ENCODE results near the gene PMM2.

The PMM2 gene

DNA sequence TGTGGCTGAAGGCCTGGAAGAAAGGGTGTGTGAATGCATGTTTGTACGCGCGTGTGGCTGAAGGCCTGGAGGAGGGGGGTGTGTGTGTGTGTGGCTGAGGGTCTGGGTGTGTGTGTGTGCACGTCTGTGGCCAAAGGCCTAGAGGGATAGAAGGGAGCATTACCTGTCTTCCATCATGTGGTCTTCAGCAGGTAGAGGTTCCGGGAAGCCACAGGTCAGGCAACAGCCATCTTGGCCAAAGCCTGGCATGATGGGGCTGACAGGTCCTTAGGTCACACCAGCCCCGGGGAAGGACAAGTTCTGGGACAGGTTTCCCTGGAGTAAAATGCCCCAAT is 89.8 kb downstream of the PMM2 start:
- DNase-seq (ENCODE audit: low read depth in 3 of 3), result no peak

GRCh38 chr16:8887952-8888560 is 90.4 kb downstream of the PMM2 start:
- DNase-seq (ENCODE audit: low read depth in 3 of 3), result no peak

DNA sequence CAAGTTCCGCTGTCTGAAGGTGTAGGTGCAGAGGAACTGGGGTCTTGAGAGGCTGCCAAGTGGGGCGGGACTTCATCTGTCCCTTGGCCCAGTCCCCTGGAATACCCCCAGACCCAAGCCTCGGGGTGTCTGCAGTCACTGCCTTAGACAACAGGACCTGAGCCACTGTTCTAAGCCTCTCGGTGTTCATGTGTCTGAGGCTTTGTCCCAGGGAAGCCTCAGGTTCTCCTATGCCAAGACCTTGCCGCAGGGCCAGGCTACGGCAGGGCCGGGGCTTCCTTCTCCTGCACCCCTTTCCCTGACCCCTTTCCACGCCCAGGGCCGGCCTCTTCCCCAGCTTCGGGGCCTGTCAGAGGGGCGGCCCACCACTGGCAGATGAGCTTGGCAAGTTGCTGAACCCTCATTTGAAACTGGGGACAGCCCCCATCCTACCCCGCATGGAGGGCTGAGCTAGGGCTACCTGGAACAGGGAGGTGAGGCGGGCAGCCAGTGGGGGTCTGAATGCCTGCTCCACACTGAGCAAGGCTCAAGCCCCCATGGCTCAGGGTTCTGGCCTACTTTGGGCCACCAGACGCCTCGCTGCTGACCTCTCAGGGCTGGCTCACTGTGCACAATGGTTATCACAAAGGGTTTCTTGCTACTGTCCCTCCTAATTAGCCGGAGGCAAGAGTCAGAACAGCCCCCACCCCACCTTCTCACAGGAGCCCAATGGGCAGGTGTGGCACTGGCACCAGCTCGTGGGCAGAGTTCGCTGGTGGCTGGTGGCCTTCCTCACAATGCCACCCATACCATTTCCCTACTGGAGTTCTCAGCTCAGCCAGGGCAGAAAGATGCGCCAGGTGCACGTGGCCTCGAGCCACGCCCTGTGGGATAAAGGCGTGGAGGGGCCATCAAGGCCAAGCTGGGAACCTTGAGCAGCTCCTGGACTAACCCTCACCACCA is 91.6 kb downstream of the PMM2 start:
- DNase-seq (ENCODE audit: low read depth in 3 of 3), result no peak

GRCh38 chr16:8889893-8890548 is 92.4 kb downstream of the PMM2 start:
- no peak for DNase-seq (ENCODE audit: low read depth in 3 of 3)

DNA sequence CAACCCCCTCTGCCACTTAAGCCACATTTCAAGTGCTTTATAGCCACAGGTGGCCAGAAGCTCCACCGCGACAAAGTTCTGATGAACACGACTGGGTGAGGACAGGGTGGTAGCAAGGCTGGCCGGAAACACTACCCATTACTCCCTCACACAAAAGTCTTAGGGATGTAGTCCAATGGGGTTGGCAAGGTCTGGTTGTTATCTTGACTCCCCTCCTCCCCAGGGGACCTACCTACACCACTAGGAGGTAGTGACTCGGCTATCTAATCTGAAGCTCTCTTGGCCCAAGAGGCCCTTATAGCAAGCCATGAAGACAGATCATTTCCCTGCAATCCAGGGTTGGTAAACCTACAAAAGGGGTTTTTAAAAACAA is 92.9 kb downstream of the PMM2 start:
- no peak for DNase-seq (ENCODE audit: low read depth in 3 of 3)

DNA sequence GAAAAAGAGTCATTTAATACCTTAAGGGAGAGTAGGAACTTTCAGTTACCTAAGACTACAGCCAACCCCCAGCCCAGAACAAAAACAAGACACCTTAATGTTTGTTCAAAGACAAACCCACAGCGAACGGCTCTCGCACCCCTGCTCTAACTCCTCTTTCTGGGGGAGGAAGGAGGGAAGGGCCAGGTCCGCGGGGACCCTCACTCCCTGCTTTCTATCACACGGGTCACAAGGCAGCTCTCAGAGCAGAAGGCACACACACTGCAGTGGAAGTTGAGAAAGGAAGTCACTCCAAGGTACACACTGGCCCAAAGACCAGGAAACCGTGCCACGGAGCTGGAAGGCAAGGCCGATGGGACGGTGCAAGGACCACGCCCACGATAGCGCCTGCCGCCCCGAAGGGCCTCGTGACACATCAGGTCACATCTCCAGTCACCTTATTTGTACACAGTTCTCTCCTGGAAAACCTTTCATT is 94.5 kb downstream of the PMM2 start:
- DNase-seq (ENCODE audit: low read depth in 3 of 3), result no peak

GRCh38 chr16:8893426-8893825 is 95.8 kb downstream of the PMM2 start:
- DNase-seq (ENCODE audit: low read depth in 3 of 3), result no peak

DNA sequence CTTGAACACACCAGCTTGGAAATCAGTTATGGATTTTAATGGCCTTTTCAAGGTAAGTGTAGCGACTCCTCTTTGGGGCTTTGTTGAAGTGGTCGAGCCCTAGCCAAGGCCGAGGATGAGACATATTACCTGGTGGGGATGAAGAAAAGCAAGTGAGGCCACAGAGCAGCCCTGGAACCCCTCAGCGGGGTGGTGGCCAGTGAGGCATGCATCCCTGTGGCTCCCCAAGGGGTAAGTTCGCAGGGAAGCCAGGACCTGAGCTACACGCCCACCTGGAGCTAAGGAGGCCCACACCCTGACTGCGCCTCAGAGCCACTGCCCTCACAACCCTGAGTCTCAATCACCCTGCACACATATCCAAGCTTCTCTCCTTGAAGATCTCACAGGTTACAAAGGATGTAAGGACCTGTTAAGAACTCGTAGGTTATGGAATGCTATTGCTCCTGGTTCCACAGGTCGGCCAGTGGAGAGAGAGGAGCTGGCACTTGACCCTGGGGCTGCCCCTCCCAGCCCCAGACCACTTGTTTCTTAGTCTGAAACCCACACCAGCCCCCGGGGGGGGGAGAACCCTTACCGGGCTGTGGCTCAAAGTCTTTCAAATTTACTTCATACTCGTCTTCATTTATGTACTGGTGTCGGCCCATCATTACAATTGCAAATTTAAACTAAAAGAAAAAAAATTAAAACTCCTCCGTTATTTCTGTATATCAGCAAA is 96.5 kb downstream of the PMM2 start:
- no peak for DNase-seq (ENCODE audit: low read depth in 3 of 3)

- no peak for DNase-seq (ENCODE audit: low read depth in 3 of 3)
Measured at GRCh38 chr16:8894736-8895334, 97.2 kb downstream of the PMM2 start.

DNA sequence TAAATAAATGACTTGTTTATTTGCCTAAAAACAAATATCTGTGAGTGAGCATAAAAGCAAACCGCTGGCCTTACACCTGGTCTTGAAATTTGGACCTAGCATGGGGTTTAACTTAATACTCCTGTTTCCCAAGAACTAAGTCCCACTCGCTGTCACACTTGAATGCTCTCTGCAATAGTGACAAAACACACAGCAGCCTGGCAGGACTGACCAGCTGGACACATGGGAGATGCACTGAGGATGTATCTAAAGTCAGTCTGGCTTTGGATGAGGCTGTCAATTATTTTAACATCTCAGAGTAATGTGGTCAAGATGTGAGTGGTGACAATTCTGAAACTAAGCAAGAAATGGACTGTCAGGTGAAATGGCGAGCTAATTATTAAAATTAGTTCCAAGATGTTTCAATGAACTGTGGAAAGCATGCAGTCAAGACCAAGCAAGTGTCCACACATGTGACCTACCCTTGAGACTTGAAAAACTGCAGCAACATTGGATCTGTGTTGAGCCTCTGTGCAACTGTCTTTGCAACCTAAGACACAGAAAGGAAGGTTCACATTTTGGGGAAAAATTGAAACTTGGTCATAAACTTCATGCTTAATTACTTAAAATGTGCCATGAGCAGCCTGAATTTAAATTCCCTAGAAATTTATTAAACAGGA is 101.2 kb downstream of the PMM2 start:
- no peak for DNase-seq (ENCODE audit: low read depth in 3 of 3)

Data from stimulated activated CD4-positive, alpha-beta T cell treated with anti-CD3 and anti-CD28 coated beads, TNF-alpha, amount 100 ng/mL, for 24 hours (primary cell).